HG03135 (cell line): ENCODE measurements around the gene AGK.
A peak's percentile ranks its signal among the peaks of the same experiment; 100 is the strongest.
"Not testable (repeated sequence)": the region's sequence is repeated elsewhere in the genome, so short reads cannot be mapped to it uniquely, and the experiment has no call there.

Experiments
- ATAC-seq: cut with Tn5 transposase; IDR thresholded peaks from one replicate; pipeline ENCODE4 v1.9.1; 2021; ENCODE audit warnings: mild to moderate bottlenecking, moderate library complexity; ENCODE audit not compliant: unreplicated experiment

The AGK gene

DNA sequence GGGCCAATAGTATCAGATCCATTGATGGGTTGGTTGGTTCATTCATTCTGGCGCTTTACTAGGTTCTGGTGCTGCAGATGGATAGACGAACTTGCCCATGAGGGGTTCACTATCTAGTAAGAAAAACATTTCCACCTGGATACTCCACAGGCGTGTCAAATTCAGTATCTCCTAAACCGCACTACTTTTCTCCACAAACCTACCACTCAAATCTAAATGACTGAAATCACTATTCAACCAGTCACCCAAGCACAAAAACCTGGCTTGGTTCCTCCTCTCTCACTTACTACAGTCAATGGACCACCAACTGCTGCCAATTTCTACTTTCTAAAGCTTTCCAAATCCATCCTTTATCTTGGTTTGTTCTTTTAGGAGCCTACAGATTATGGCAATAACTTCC lies 572 bp downstream of the AGK start:
- ATAC-seq, result no peak

DNA sequence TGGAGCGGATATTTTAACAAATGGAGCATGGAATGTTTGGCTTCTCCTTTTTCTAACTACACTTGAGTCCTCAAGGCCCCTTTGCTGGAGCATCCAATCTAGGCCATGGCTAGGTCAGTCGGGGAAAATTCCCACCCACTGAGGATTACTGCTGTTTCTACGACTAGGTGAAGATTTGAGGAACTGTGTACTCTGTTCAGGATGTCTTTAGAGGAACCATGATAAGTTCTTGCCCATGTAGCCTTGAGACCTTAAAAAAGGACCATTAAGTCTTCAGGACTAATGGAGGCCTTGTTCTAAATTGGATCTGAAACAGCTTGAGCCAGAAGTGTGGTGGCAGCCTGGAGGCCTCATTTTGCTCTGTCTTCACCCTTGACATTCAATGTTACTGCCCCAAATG lies 6.2 kb downstream of the AGK start:
- no peak for ATAC-seq

DNA sequence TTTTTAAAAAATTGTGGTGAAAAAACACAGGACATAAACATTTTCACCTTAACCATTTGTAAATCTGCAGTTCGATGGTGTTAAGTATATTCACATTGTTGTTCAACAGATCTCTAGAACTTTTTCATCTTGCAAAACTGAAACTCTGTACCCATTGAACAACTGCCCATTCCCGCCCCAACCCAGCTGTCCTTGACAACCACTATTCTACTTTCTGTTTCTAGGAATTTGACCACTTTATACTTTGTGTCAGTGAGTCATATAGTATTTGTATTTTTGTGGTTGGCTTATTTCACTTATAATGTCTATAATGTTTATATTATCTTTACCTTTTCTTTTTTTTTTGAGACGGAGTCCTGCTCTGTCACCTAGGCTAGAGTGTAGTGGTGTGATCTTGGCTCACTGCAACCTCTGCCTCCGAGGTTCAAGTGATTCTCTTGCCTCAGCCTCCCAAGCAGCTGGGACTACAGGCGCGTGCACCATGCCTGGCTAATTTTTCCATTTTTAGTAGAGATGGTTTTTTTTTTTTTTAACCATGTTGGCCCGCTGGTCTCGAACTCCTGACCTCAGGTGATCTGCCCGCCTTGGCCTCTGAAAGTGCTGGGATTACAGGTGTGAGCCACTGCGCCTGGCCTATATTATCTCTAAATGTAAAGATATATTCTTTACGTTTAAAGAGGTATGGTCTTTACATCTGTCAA lies 6.8 kb downstream of the AGK start:
- ATAC-seq, result not testable (repeated sequence)

DNA sequence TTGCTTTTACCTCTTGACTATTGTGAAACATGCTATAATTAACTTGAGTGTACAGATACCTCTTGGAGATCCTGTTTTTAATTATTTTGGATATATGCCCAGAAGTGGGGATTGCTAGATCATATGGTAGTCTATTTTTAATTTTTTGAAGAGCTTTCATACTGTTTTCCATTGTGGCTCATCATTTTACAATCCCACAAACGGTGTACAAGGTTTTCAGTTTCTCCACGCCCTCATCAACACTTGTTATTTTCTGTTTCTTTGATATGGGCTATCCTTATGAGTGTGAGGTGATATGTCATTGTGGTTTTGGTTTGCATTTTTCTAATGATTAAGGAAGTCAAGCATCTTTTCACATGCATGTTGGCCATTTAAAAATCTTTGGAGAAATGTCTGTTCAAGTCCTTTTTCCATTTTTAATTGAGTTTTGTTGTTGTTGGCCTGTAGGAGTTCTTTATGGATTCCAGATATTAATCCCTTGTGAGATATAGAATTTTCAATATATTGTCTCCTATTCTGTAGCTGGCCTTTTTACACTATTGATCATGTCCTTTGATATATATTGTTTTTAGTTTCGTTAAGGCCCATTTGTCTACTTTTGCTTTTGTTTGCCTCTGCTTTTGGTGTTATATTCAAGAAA lies 7.5 kb downstream of the AGK start:
- peak; percentile 70 for ATAC-seq

DNA sequence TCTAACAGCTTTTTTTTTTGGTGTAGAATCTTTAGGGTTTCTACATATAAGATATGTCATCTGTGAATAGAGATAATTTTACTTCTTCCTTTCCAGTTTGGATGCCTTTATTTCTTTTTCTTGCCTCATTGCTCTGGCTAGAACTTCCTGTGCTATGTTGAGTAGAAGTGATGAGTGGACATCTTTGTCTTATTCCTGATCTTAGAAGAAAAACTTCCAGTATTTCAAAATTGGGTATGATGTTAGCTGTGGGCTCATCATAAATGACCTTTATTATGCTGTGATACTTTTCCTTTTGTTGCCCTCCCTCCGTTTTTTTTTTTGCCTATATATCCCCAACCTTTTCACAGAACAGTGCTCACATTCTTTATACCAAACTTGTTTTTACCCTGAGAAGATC lies 8.8 kb downstream of the AGK start:
- ATAC-seq, result no peak

DNA sequence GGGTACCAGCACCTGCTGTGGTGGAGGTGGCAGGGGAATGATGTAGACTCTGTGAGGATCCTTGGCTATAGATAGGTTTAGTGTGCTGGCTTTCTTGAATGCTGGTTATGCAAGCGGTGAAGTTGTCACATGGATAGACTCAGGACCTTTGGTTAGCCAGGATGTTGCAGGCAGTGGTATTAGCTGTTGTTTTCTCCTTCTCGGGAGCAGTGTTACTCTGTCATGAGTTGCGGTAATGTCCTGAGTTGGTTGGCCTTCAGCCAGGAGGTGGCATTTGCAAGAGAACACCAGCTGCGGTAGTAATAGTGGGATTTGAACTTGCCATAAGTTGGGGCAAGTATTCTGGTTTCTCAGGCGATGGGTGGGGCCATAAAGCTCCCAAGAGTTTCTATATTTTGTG lies 10.8 kb downstream of the AGK start:
- no peak for ATAC-seq

DNA sequence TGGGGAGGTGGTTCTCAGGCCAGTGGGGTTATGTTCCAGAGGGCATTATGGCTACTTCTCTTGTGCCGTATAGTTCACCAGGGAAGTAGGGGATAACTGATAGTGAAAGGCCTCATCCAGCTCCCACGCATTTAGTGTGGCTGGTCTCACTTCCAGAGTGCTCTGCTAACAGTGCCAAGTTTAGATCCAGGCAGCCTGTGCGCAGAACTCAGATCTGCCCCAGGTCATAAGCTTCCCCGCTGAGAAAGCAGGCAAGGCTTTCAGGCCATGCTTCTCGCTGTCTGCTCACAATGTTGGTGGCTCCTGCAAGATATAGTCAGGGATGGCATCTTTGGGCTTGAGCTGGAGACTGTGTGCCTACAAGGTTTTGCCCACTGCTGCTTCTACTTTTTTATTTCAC lies 11.3 kb downstream of the AGK start:
- ATAC-seq, result no peak

DNA sequence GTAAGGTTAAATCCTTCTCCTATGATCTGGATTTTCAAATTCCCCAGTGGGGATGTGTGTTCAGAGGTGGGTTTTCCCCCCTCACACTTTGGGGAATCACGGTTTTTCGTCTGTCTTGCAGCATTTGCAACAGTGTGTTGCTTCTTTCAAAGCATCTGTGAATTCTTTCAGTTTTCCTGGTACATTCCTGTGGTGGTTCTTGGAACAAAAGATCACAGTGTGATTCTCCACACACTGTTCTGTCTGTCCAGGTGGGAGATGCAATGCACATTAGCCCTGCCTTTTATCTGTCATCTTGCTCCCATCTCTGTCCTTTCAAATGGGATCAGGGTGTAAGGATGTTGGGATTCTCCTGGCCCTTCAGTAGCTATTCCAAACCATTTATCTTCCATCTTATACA lies 11.8 kb downstream of the AGK start:
- ATAC-seq, result no peak

DNA sequence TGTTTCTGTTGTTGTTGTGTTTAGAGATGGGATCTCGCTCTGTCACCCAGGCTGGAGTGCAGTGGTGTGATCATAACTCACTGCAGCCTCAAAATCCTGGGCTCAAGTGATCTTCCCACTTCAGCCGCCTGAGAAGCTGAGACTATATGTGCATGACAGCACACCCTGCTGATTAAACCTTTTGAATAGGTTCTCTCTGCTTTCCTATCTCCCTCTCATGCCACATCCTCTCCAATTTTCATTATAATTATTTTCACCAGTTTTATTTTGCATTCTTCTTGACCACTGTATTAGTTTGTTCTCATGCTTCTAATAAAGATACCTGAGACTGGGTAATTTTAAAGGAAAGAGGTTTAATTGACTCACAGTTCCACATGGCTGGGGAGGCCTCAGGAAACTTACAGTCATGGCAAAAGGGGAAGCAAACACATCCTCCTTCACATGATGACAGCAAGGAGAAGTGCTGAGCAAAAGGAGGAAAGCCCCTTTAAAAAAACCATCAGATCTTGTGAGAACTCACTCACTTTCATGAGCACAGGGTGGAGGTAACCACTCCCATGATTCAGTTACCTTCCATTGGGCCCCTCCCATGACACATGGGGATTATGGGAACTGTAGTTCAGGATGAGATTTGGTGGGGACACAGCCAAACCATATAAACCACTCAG lies 12.9 kb downstream of the AGK start:
- no peak for ATAC-seq

DNA sequence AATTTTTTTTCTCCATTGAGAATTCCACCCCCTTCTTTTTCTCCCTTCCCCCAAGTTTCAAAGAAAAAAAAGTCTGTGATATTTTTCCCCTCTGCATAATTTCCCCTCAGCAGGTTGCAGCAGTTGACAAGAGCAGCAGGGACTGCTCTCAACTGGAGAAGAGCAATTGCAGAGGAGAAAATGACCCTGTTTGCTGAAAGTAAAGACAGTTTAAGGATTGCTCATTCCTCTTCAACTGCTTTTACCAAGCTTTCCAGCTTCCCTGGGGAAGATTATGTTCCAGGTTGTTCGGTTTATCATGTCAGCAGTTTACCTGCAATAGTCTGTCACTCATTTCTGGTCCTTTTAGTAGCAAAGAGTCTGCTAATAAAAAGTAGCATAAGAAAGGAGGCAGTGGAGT lies 16.2 kb downstream of the AGK start:
- ATAC-seq, result no peak

DNA sequence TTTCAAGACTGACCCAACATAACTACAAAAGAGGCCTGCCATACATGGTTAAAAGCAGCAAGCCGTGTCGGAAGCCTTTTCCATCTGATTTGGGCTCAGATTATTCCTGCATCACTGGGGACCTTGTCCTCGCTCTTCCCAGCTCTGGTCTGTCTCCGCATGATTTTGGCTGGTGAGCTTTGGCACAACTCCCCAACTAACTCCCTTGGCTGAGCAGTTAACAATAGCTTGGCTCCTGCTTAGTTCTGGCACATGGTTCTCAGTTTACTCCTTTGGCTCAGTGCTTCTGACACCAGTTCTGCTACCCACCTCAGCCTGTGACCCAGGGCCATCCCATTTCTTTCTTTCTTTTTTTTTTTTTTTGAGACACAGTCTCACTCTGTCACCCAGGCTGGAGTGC lies 17.0 kb downstream of the AGK start:
- no peak for ATAC-seq

DNA sequence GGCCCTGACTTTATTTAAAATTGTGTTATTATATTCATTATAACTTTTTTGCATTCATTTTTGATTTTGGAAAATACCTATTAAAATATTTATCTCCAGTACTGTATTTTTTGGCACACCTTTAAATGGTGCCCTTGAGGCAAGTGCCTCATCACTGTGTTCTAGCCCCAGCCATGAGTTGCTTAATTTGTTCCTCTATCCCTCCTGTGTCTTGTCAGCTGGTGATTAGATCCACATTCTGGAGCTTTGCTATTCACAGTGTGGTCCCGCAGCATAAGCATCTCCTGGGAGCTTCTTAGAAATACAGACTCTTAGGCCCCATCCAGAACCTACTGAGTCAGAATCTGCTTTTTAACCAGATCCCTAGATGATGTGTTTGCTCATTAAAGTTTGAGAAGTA lies 19.8 kb downstream of the AGK start:
- no peak for ATAC-seq

DNA sequence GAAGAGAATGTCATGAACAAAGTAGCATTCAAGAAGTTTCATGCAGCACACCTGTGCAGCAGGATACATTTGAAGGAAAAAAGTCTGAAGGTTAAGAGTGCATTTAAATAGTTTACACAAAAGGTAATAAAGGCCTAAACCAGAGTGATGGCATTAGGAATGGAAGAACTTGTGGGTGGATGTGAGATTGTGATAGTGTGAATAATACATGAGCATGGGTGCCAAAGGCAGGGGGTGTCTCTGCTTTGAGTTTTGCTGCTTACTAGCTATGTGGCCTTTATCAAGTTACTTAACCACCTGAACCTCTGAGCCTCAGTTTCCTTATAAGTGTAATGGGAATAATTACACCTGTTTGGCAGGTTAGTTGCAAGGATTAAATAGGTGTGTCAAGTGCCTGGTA lies 21.0 kb downstream of the AGK start:
- ATAC-seq, result no peak

DNA sequence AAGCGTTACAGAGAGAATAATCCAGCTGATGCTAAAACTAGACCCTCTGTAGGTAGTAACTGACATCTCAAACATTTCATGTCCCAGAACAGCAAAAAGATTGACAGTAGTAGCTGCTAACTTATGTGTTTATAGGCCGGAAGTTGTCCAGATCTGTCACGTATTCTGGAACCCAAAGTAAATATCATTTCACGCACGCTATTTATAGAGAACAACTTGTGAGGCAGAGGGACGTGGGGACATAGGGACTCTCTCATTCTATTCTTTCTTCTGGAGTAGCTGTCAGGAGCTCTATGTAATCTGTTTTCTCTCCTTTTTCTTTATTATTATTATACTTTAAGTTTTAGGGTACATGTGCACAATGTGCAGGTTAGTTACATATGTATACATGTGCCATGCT lies 22.3 kb downstream of the AGK start:
- no peak for ATAC-seq

DNA sequence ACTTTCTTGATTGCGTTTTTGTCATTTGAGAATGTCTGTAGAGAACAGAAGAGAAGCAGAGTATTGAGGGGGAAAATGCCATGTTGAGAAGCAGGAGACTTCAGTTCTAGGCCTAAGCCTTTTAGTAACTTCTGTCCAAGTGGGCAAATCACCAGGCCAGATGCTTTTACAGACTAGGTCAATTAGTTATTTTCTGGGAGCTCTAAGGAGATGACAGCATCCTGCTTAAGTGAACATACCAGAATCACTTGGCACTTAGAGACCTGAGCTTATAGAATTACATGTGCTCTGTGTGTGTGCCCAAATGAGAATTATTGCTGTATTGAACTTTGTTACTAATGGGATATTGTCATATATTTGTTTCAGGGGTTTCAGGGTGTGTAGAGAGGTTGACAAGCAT lies 24.0 kb downstream of the AGK start:
- ATAC-seq, result no peak

DNA sequence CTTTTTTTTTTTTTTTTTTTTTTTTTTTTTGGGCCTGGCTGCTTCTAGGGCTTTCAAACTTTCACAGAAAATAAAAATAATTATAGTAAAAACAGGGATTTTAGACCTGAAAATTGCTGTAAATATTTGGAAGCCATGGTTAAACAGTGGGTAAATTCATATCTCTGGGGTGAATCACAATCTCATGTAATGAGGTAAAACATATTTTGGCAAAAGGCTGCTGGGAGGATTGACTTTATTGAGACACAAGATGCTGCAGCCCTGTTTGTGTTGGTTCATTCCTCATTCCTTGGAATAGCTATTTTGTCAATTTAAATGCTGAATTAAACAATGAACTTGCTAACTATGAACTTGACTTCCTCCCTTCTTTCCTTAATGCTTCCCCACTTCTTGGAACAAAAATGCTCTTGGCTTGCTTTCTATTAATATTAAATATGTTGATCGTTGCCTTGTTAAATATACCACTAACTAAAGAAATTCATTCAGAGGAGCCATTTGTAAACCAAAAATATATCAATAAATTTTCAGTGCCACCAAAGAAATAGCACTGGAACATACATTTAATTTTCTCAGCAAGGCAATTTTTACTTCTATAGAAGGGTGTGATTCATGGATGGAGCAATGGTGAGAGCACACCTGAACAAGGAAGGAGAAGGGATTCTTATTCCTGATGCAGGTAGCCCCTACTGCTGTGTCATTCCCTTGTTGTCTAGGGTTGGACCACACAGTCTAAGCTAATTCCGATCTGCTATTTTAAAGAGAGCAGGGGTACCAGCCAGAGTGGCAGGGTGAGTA lies 24.6 kb downstream of the AGK start:
- no peak for ATAC-seq

DNA sequence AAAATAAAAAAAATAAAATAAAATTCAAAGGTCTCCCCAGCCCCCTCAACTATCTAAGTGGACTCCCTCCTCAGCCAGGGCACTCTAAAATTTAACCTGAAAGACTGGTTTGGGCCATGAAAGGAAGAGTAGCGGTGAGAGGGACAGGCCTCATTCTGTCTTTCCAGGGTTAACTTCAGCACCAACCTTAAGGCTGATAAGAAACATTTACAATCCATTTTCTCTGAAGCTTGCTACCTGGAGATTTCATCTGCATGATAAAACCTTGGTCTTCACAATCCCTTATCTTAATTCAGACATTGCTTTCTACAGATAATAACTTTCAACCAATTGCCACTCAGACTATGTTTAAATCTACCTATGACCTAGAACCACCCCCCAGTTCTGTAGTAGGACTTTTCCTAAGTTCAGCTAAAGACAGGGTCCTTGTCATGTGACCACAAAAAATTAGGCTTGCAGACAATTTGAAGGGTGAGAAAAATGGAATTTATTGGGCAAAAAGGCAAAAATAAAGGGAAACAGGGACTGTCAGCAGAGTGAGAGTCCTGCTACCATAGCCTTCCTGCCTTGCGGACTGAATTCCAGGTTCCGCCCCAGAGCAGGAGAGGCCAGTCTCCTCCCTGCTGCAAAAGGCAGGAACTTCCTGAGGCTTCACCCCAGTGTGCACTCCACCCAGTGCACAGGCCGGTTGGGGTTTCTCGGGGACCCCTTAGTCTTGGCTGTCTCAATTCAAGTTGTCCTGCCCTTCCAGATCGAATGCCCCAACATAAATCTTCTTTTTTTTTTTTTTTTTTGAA lies 26.0 kb downstream of the AGK start:
- no peak for ATAC-seq

DNA sequence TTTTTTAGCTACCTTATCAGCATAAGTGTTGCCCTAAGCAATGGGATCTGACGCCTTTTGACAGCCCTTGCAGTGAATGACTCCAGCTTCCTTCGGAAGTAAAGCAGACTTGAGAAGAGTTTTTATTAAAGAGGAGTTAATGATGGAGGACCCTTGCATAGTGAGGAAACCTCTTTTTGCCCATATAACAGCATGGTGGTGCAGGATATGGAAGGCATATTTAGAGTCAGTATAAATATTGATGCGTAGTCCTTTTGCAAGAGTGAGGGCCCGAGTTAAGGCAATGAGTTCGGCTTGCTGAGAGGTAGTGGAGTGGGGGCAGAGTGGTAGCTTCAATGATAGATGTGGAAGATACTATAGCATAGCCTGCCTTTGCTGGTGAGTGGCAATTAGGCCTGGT lies 28.7 kb downstream of the AGK start:
- not testable (repeated sequence) for ATAC-seq

DNA sequence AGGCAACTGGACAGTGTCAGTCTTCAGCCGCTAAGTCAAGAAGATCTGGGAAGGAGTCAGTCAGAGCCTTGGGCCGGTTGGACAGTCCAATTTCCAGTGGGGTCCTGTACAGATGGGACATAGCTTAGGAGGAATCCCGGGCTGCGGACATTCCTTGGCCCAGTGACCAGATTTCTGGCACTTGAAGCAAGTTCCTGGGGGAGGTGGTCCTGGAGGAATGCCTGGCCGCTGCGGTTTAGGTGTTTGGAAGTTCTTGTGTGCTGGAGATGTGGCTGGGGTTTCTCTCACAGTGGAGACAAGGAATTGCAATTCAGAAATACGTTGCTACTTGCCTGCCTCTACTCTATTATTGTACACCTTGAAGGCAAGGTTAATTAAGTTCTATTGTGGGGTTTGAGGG lies 30.9 kb downstream of the AGK start:
- ATAC-seq, result not testable (repeated sequence)

DNA sequence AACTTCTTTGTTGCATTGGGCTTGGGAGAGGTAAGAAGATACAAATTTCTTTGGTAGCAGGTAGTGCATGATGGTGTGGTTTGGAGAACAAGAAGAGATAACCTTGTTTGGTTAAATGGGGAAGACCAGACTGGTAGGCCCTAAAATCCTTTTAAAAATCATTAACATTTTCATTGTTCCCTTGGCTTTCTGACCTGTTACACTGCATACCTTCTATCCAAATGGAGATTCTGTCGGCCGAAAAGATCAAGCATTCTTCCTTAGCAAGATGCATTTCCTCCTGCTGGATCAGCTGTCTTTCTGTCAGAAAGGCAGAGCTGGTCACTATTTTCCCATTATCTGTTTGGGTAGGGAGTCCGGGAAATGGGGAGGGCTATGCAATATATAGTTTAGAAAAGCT lies 33.7 kb downstream of the AGK start:
- no peak for ATAC-seq
